CD4-positive, alpha-beta T cell treated with Interleukin-2 at 100 ng/mL for 4 hours (primary cell): ENCODE measurements around the gene CCDC126.
A peak's percentile ranks its signal among the peaks of the same experiment; 100 is the strongest.
"Not testable (repeated sequence)": the region's sequence is repeated elsewhere in the genome, so short reads cannot be mapped to it uniquely, and the experiment has no call there.

Experiments
- DNase-seq: peaks from one replicate; pipeline ENCODE4 v3.0.0-alpha.2; 2020; ENCODE audit warnings: low spot score

CCDC126 gene

GRCh38 chr7:23628370-23628769 is 31.2 kb downstream of the CCDC126 start:
- DNase-seq = no peak

DNA sequence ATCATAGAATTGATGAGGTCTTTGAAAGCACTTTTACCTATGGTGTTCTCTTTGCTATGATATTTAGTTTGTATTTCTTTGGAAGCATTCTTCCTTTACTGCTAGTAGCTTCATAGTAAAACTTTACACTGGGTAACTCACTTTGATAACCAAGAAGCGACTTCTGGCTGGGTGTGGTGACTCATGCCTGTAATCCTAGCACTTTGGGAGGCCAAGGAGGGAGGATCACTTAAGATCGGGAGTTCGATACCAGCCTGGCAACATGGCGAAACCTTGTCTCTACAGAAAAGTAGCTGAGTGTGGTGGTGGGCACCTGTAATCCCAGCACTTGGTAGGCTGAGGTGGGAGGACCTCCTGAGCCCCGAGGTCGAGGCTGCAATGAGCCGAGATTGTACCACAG is 36.2 kb downstream of the CCDC126 start:
- DNase-seq = no peak

DNA sequence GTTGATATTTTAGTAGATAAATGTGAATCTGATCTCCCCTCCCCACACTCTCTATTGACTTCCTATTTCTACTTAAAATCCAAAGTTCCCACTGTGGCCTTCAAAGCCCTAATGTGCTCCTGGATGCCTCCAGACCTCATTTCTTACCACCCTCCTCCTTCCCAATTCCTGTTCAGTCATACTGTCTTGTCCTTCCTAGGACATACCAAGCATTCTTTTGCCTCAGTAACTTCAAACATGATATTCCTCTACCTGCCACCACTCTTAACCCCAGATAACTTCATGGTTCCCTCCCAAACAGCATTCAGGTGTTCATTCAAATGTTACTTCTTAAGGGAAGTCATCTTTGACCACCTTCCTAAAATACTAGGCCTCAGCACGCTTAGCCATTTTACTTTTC is 48.6 kb downstream of the CCDC126 start:
- DNase-seq = no peak

DNA sequence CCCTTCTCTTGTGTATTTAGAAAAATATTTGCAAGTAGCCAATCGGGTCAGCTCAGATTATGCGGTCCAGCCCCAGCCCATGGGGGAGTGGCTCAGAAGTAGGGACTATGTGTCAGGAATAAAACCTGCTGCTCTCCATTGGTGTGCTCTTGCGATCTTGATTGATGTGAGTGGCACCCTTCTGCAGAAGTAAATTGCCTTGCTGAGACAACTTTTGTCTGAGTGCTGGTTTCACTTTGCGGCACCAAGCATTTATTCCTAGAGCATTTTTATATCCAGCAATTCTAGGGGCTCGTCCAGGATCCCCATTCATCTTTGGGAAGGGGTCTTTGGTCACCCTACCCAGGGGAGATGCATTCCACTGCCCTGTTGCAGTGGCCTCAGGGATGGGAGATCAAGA is 56.8 kb downstream of the CCDC126 start:
- no peak for DNase-seq

DNA sequence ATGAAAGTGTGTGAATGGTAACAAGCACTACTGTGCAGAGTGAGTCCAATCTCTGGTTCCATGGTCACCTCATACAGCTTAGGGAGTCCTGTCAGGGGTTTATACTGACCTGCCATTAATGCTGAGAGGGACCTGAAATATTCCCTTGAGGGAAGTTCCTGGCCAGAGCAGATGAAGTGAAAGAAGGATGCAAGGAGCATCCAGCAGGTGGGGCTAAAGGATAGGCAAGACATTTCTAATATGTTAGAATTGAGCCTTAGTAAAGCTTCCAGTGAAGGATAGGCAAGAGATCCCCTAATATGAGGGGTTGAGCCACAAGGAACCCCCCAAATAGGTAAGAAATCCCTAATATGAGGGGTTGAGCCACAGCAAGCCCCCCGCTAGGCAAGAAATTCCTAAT is 57.3 kb downstream of the CCDC126 start:
- DNase-seq = no peak

GRCh38 chr7:23655433-23655832 is 58.3 kb downstream of the CCDC126 start:
- no peak for DNase-seq

DNA sequence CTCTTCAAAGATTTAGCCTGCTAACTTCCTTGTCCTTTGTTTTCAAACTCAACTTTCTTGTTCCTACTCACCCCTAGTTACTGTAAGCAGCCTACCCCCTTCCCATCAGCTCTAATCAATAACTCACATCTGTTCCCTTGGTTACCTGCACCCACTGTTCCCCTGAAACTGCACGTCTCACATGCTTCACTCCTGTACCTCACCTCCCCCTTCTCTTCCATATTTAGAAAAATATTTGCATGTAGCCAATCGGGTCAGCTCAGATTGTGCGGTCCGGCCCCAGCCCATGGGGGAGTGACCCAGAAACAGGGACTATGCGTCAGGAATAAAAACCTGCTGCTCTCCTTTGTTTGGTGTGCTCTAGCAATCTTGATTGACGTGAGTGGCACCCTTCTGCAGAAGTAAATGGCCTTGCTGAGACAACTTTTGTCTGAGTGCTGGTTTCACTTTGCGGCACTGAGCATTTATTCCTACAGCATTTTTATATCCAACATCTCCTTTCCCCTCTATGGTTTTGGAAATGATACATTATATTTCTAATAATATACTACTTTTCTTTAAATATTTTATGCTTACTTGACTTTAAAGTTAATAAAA is 61.7 kb downstream of the CCDC126 start:
- no peak for DNase-seq

DNA sequence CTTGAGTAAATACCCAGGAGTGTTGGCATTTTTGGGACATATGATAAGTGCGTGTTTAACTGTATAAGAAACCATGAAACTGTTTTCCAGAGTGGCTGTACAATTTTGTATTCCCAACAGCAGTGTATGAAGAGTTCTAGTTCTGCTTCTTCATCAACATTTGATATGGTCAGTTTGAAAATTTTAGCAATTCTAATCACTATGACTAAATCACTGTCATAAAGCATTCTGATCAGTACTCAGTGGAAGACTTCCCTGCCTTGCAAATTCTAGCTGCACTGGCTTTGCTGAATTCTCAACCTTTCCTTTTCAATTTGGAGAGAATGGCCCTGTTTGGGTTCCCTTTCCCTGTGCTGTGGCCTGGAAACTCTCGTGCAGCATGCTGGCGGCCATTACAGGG is 64.2 kb downstream of the CCDC126 start:
- no peak for DNase-seq

DNA sequence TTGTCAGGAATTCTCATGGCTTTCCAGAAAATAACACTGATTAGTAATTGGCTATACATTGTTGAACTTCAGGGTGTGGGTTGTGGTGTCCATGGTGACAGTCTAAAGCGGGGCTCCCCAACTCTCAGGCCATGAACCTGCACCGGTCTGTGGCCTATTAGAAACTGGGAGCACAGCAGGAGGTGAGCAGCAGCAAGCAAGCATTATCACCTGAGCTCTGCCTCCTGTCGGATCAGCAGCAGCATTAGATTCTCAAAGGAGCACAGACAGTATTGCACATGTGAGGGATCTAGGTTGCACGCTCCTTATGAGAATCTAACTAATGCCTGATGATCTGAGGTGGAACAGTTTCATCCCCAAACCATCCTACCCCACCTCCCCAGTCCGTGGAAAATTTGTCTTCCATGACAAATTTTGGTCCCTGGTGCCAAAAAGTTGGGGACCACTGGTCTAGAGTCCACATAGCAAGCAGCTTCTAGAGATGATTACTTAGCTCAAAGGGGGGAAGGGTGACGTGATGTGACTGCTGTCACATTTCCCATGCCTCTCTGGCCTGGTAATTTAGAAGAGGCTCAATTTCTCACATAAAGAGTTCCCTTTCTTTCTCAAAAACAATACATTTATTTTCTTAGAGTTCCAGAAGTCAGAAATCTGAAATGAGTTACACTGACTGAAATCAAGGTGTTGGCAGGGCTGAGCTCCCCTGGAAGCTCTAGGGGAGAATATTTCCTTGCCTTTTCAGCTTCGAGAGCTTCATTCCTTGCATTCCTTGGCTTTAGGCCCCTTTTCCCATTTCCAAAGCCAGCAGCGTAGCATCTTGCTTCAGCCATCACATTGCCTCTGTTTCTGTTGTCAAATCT is 65.2 kb downstream of the CCDC126 start:
- no peak for DNase-seq

DNA sequence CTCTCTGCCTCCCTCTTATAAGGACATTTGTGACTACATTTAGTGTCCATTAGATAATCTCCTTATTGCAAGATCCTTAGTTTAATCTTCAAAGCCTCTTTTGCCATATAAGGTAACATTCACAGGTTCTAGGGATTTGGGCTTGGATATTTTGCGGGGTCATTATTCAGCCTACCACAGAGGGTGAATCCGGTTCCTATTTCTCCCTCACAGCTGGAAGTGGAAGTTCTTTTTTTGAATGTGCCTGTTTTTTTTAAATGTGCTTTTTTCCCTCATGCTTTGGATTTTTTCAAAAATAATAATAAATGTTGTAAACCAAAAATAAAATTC is 65.8 kb downstream of the CCDC126 start:
- no peak for DNase-seq

DNA sequence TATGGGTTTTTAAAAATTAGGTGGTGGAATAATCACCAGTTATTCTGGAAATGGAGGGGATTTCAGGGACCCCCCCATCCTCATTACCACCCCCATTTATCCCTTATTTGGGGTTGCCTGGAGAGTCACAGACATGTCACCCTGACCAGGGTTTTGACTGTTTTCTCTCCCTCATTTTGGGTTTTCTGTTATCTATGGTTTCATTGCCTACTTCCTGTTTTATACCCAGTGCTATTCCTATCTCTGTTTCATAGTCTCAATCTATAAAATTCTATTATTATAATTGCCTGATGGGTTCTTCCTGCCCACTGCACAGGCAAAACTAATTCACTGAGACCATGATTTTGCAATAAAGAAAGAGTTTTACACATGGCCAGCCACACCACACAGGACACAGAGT is 66.9 kb downstream of the CCDC126 start:
- no peak for DNase-seq

- no peak for DNase-seq
These were observed 74.9 kb downstream of the CCDC126 start for GRCh38 chr7:23672033-23672432.

DNA sequence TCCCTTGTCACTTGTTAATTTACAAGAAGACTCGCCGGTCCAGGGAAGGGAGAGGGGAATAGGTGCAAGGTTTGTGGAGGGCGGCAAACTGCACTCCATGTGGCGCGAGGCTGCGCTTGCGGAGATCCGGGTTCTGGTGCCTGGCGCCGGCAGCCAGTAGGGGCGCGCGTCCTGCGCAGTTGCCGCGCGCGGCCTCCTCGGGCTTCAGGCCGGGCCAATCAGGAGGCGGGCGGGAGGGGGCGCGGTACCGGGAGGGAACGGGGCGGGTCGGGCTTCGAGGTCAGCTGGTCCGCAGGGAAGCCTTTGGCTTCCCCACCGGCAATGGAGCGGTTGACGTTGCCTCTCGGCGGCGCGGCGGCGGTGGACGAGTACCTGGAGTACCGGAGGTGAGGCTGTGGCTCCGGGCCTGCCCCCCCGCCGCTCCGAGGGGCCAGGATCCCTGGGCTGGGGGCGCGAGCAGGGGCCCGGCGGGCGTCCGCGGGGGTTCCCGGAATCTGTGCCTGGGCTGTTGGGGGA is 82.8 kb downstream of the CCDC126 start, which contains the start of gene FAM221A:
Gene FAM221A, plus strand, starts transcription at position 302 of the 516 bp plus-strand sequence. Its CDS starts 20 bp downstream, at position 322.
- peak; percentile 79 for DNase-seq

DNA sequence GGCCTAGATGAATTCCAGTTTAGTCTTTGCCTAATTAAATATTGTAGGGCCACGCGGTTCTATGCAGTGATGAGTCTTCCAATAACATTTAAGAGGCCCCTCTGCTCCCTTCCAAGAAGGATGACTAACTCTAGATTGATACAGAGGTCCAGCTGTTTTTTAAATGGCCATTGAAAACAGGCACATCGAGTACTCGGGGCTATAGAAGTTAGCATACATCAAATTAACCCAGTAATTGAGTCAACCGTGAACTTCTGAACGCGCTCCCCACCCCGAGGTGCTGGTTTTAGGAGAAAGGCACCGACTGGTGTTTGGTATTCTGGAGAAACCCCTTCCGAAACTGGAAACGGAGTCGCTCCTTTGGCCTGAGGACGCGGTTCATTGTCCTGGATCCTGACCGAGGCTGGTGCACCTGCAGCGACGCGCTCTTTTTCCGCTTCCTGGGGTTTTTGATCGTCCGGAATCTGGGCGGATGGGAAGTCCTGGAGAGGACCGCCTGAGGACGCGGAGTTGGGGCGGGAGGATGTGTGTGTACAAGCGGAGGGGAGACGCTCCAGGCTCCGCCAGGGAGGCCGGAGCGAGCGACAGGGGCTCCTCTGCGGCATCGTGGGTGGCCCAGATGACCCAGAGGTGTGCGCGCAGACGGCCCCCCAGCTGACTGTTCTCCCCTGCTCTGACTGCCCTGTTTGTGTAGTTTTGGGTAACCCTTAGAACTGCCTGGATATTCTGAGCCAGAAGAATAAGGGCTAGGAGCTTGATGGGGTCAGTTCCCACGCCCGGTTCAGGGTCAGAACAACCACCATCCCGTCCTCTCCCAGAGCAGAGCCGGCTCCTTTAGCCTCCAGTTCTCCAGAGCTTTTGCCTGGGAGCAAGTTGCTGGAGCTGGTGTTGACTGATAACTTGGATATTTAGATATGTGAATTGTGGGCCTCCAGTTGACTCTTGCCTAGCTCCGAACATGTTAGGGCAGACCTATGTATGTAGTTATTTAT is 83.5 kb downstream of the CCDC126 start:
- peak; percentile 40 for DNase-seq

- not testable (repeated sequence) for DNase-seq
These were observed 86.9 kb downstream of the CCDC126 start for GRCh38 chr7:23684041-23684440.

- no peak for DNase-seq
These were observed 88.5 kb downstream of the CCDC126 start for GRCh38 chr7:23685731-23686130.

DNA sequence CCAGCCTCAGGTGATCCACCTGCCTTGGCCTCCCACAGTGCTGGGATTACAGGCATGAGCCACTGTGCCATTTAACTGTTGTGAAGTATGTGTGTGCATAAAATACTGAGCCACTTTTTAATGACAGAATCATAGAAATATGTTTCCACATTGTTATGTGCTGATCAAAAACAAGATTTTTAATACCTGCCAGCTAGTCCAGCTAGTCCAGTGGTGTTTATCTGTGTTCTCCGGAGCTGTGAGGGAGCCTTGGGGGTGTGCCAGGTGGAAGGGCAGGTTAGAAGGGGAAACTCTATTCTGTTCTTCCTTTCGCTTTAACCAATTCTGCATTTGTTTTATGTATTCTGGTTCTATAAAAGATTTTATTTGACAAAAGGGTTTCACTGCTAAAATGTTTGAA is 89.8 kb downstream of the CCDC126 start:
- no peak for DNase-seq

GRCh38 chr7:23689165-23689564 is 92.0 kb downstream of the CCDC126 start:
- DNase-seq = no peak

DNA sequence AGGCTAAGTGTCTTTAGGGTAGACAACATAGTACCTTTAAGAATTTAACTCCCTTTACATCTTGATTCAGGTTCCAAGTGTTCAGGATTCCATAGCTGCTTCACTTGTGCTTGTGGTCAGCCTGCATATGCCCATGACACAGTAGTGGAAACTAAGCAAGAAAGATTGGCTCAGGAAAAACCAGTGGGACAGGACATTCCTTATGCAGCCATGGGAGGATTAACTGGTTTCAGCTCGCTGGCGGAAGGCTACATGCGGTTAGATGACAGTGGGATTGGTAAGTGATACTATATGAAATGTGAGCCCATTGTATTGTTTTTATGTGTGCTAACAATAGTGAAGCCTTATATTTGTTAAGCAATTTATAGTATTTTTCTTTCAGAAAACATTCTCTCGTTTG is 94.1 kb downstream of the CCDC126 start:
- no peak for DNase-seq

GRCh38 chr7:23693224-23693623 is 96.0 kb downstream of the CCDC126 start:
- DNase-seq = no peak
